Transverse colon (tissue), 3 donors: ENCODE results near the gene MEG3.

Experiments used
- EP300 ChIP-seq: sonication (generic); formaldehyde crosslinking; IDR thresholded peaks from one replicate; pipeline ENCODE4 v1.6.1; 2017; ENCODE audit warnings: antibody characterized with exemption, low read depth
- POLR2A ChIP-seq: fragments of 450-650 bp; IDR thresholded peaks from one replicate; pipeline ENCODE4 v1.6.1; 2016; ENCODE audit warnings: antibody characterized with exemption, mild to moderate bottlenecking, moderate library complexity
- TF ChIP-seq, protein P1 (sequence below), 5 experiments: fragments of 200-600 bp in 3 of 5; fragments of 450-650 bp in 2 of 5; sonication (generic) in 3 of 5; IDR thresholded peaks; 1 replicate in 2 of 5; 2 replicates in 3 of 5; pipeline ENCODE4 v1.5.1; 2016 to 2017; ENCODE audit warnings: antibody characterized with exemption in 5 of 5, inconsistent platforms in 3 of 5, mild to moderate bottlenecking in 2 of 5, moderate library complexity in 1 of 5

DNA sequence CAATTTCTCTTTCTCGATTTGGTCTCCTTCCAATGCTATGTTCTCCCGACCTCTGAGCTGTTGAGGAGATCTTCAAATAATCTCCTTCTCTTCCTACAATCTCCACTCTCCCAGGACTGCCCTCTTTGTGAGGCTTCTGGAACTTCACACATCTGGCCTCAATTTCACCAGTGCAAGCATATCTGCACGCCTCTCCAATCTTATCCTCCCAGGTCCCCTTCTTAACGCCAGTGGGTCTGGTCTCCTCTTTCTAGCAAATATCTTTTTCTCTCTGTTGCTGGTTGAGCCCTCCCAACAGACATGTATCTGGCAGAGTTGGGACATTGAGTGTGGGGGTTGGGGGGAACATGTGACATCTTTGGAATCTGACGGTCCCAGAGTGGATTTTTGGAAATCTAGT, 59.7 kb downstream of the MEG3 start:
- TF ChIP-seq, protein P1, sequence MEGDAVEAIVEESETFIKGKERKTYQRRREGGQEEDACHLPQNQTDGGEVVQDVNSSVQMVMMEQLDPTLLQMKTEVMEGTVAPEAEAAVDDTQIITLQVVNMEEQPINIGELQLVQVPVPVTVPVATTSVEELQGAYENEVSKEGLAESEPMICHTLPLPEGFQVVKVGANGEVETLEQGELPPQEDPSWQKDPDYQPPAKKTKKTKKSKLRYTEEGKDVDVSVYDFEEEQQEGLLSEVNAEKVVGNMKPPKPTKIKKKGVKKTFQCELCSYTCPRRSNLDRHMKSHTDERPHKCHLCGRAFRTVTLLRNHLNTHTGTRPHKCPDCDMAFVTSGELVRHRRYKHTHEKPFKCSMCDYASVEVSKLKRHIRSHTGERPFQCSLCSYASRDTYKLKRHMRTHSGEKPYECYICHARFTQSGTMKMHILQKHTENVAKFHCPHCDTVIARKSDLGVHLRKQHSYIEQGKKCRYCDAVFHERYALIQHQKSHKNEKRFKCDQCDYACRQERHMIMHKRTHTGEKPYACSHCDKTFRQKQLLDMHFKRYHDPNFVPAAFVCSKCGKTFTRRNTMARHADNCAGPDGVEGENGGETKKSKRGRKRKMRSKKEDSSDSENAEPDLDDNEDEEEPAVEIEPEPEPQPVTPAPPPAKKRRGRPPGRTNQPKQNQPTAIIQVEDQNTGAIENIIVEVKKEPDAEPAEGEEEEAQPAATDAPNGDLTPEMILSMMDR (IDR thresholded peaks at IDR 0.05) = no peak
- no peak for TF ChIP-seq POLR2A
- no peak for TF ChIP-seq EP300
